Natural killer cell treated with Interleukin-12 subunit alpha and Interleukin-12 subunit beta and Interleukin-15 and Interleukin-18, amount 100 ng/mL, for 72 hours (primary cell): Measurements from ENCODE around the gene KCTD2. TPM values are rescaled to one million over a fixed set of nuclear protein-coding genes. Genes with fewer than 3 reads are reported as not detected.
A peak's percentile ranks its signal among the peaks of the same experiment; 100 is the strongest.

Experiments
- ATAC-seq, 2 donors: fragments of 150-1000 bp; cut with Tn5 transposase in 1 of 2; sonication (Bioruptor Pico), chemical (Tn5 transposase) in 1 of 2; 2 replicates each; pipeline ENCODE4 v1.10.0; 2021
- DNase-seq: peaks from one replicate; pipeline ENCODE4 v3.0.0; 2022; ENCODE audit warnings: low spot score
- H3K27ac Mint-ChIP-seq, 2 donors: 1 replicate in 1 of 2; 2 replicates in 1 of 2; pipeline ENCODE4 v1.8.0; 2022; ENCODE audit warnings: mixed read lengths in 2 of 2, mild to moderate bottlenecking in 1 of 2, moderate library complexity in 1 of 2
- H3K27me3 Mint-ChIP-seq, 2 donors: 1 replicate in 1 of 2; 2 replicates in 1 of 2; pipeline ENCODE4 v1.8.0; 2022; ENCODE audit warnings: mixed read lengths in 2 of 2
- H3K36me3 Mint-ChIP-seq: one replicate; pipeline ENCODE4 v1.8.0; 2022; ENCODE audit warnings: mixed read lengths
- H3K4me1 Mint-ChIP-seq, 2 donors: 1 replicate in 1 of 2; 2 replicates in 1 of 2; pipeline ENCODE4 v1.8.0; 2022; ENCODE audit warnings: low read depth in 2 of 2, mixed read lengths in 2 of 2, mild to moderate bottlenecking in 1 of 2
- H3K4me3 Mint-ChIP-seq: one replicate; pipeline ENCODE4 v1.8.0; 2022; ENCODE audit warnings: mixed read lengths
- H3K9me3 Mint-ChIP-seq: 2 replicates; pipeline ENCODE4 v1.8.0; 2022; ENCODE audit warnings: mixed read lengths
- total RNA-seq, 2 donors: library from RNA; stranded (reverse); gene quantifications; one replicate each; pipeline ENCODE4 v1.2.3, GENCODE V29; 2022

KCTD2 gene
- total RNA-seq, 2 donors from 2014 or later = 20.0 to 20.1 TPM

DNA sequence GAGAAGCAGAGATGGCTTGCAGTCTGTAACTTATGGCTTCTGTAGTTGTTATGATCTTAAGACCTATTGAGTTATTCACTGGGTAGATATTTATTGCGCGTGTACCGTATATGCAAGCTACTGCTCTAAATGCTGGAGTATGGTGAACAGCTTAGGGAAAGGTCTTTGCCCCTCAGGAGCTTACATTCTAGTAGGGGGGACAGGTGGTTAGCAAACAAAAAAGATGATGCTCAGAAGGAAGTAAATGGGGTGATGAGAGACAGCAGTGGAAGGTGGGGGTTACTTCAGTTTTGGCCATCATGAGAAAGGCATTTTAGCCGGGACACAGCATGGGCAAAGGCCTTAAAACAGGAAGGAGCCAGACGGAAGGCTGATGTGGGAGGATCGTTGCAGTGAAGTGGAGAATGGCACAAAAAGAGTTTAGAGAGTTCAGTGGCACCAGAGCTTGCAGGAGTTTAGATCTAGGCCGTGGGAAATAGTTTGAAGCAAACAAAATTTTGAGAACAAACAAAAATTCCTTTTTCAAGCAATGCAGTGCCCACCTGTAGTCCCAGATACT is 64.8 kb downstream of the KCTD2 start:
- peak overlapping the region in 1 of 2 donors; percentile 16 for H3K27ac Mint-ChIP-seq
- no peaks in the 10 kb centered on the region for H3K27me3 Mint-ChIP-seq
- H3K36me3 Mint-ChIP-seq = no peaks in the 10 kb centered on the region
- H3K9me3 Mint-ChIP-seq = no peaks in the 10 kb centered on the region
- no peak for DNase-seq
- no peak for ATAC-seq
- H3K4me3 Mint-ChIP-seq = peak overlapping the region; percentile 1
- H3K4me1 Mint-ChIP-seq = peaks cover 35 to 39% of the 10 kb centered on the region in 2 donors

DNA sequence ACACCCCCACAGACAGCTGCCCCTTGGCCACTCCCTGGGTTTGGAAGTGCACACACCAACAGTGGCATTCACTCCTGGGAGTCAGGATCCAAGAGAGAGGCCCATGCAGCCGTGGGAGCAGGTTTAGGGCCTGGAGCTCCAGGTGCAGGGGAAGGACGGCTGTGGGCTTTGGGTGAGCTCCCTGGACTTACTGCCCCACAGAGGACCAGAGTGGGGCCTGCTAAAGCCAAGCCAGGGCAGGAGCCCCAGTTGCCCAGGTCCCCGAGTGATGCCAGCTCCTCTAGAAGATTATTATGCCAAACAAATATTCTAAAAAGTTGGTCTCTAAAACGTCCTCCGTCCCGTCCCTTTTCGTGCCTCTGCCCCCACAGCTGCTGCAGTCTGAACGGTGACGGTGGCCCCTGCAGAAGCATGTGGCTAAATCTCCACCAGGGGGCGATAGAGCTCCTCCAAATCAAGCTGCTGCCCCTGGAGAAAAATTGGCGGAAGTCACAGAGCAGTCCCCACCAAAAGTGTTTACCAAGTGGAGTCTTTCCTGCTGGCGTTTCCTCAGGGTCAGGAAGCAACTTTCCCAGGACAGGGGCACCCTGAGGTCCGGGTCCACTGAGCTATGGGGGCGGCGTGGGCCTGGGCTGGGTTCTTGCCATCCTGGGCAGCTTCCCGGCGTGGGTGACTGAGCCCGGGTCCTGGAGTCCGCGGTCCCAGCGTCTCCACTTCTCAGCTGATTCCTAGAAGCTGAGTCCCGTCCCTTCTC is 67.0 kb downstream of the KCTD2 start:
- Mint-ChIP-seq H3K36me3 (no peaks in the 10 kb centered on the region), H3K27ac (peak overlapping the region; percentile 87 to 98), H3K27me3 (no peaks in the 10 kb centered on the region), H3K4me3 (peak overlapping the region; percentile 92), H3K4me1 (peaks cover 31 to 33% of the 10 kb centered on the region in 2 donors), H3K9me3 (no peaks in the 10 kb centered on the region)
- ATAC-seq (peak; percentile 70 to 84), DNase-seq (peak; percentile 91)

DNA sequence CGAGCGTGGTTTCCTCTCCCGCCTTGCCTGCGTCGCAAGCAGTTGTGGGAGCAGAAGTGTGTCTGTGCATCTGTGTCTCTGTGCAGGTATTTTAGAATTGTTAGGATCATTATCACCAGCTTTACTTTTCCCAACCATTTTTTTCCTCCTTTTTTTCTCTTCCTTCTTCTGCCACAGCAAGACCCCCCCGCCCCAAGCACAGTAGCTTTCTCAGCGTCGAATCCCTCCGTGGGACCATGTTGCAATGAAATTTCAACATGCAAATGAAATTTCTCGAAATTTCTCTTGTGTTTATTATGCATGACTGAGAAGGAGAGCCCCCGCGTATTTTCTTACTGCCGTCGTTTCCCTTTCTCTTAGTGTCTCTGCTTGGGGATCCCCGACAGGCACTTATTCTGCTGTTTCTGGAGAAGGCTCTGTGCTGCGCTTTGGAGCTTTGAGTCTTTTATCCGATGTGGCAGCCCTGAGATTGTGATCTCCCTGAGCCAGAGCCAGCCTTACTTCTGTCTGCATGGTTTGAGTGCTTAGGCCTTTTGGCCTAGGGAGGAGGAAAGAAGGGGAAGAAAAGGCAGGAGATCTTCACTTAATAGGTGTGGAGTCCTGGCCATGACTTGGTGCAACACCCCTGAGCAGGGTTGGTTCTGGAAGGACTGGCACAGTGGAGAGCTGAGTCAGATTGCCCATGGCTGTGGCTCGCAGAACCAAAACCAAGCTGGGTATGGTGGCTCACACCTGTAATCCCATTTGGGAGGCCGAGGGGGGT is 67.7 kb downstream of the KCTD2 start:
- peak; percentile 60 for DNase-seq
- peak in 1 of 2 donors; percentile 64 for ATAC-seq
- no peaks in the 10 kb centered on the region for H3K27me3 Mint-ChIP-seq
- H3K4me1 Mint-ChIP-seq = peaks cover 29 to 34% of the 10 kb centered on the region in 2 donors
- H3K27ac Mint-ChIP-seq = peak overlapping the region; percentile 87 to 98
- H3K36me3 Mint-ChIP-seq = no peaks in the 10 kb centered on the region
- H3K4me3 Mint-ChIP-seq = peak overlapping the region; percentile 92
- H3K9me3 Mint-ChIP-seq = no peaks in the 10 kb centered on the region

Other genes starting within 250 kb of the KCTD2 start
- not detected for gene GRIN2C, start 187.3 kb upstream of the KCTD2 start, total RNA-seq
- 10 to 100 TPM in 1 of 2 donors, 1 to 10 TPM in 1; 9.8 to 16.7 TPM for gene FDXR, start 174.2 kb upstream of the KCTD2 start, total RNA-seq
- not detected for gene FADS6, start 153.6 kb upstream of the KCTD2 start, total RNA-seq
- gene USH1G, start 124.0 kb upstream of the KCTD2 start, total RNA-seq = not detected
- gene OTOP2, start 123.0 kb upstream of the KCTD2 start, total RNA-seq = not detected
- gene OTOP3, start 111.3 kb upstream of the KCTD2 start, total RNA-seq = not detected
- under 1 TPM; 0.47 to 0.83 TPM for gene HID1, start 74.5 kb upstream of the KCTD2 start, total RNA-seq
- under 1 TPM; 0.07 to 0.47 TPM for gene CDR2L, start 59.6 kb upstream of the KCTD2 start, total RNA-seq
- 10 to 100 TPM; 46.6 to 61.8 TPM for gene MRPL58, start 34.6 kb upstream of the KCTD2 start, total RNA-seq
- gene ATP5PD, start 256 bp upstream of the KCTD2 start, total RNA-seq = 100 to 1,000 TPM; 153 to 187 TPM
- 1 to 10 TPM; 4.6 TPM for gene SLC16A5, start 40.7 kb downstream of the KCTD2 start, total RNA-seq
- gene ARMC7, start 62.7 kb downstream of the KCTD2 start, total RNA-seq = 10 to 100 TPM; 13.3 to 13.7 TPM
- gene NT5C, start 84.5 kb downstream of the KCTD2 start, total RNA-seq = 10 to 100 TPM; 76.9 to 87.9 TPM
- gene JPT1, start 107.3 kb downstream of the KCTD2 start, total RNA-seq = 100 to 1,000 TPM; 219 to 351 TPM
- 100 to 1,000 TPM; 332 to 497 TPM for gene SUMO2, start 135.7 kb downstream of the KCTD2 start, total RNA-seq
- gene NUP85, start 158.5 kb downstream of the KCTD2 start, total RNA-seq = 100 to 1,000 TPM in 1 of 2 donors, 10 to 100 TPM in 1; 94.1 to 202 TPM
- 100 to 1,000 TPM in 1 of 2 donors, 10 to 100 TPM in 1; 77.3 to 111 TPM for gene GGA3, start 214.4 kb downstream of the KCTD2 start, total RNA-seq
- gene MRPS7, start 214.7 kb downstream of the KCTD2 start, total RNA-seq = 10 to 100 TPM; 76.4 to 82.8 TPM
- 10 to 100 TPM; 32.3 to 35.2 TPM for gene MIF4GD, start 224.0 kb downstream of the KCTD2 start, total RNA-seq
- gene SLC25A19, start 242.2 kb downstream of the KCTD2 start, total RNA-seq = 100 to 1,000 TPM in 1 of 2 donors, 10 to 100 TPM in 1; 53.0 to 140 TPM